Measurements from ENCODE around the gene VAMP5.

VAMP5 gene

DNA sequence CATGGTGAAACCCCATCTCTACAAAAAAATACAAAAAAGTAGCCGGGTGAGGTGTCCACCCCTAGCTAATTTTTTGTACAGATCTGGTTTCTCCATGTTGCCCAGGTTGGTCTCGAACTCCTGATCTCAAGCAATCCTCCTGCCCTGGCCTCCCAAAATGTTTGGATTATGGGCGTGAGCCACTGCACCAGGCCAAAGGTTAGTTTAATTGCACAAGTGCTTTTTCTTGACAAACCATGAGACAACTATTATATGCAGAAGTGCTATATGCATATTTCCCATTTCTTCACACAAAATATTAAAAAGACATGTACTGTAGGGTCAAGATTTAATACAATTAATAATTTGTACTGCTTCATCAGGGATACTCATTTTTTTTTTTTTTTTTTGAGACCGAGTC is 18.0 kb upstream of the VAMP5 start:
- Histone ChIP-seq H3K36me3 (no peaks in the 10 kb centered on the region; the same call in 1 of the 2 replicates), H3K27ac (no peak overlapping the region), H3K9me3 (ENCODE audit: severe bottlenecking) (no peaks in the 10 kb centered on the region), H3K4me3 (ENCODE audit: low read depth, low read length) (no peak overlapping the region), H3K27me3 (ENCODE audit: insufficient read depth, low read depth, severe bottlenecking) (no peaks in the 10 kb centered on the region)
- TF ChIP-seq, protein P1, sequence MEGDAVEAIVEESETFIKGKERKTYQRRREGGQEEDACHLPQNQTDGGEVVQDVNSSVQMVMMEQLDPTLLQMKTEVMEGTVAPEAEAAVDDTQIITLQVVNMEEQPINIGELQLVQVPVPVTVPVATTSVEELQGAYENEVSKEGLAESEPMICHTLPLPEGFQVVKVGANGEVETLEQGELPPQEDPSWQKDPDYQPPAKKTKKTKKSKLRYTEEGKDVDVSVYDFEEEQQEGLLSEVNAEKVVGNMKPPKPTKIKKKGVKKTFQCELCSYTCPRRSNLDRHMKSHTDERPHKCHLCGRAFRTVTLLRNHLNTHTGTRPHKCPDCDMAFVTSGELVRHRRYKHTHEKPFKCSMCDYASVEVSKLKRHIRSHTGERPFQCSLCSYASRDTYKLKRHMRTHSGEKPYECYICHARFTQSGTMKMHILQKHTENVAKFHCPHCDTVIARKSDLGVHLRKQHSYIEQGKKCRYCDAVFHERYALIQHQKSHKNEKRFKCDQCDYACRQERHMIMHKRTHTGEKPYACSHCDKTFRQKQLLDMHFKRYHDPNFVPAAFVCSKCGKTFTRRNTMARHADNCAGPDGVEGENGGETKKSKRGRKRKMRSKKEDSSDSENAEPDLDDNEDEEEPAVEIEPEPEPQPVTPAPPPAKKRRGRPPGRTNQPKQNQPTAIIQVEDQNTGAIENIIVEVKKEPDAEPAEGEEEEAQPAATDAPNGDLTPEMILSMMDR (IDR thresholded peaks at IDR 0.05; ENCODE audit: low read depth, low read length): no peak
- no peak for DNase-seq

DNA sequence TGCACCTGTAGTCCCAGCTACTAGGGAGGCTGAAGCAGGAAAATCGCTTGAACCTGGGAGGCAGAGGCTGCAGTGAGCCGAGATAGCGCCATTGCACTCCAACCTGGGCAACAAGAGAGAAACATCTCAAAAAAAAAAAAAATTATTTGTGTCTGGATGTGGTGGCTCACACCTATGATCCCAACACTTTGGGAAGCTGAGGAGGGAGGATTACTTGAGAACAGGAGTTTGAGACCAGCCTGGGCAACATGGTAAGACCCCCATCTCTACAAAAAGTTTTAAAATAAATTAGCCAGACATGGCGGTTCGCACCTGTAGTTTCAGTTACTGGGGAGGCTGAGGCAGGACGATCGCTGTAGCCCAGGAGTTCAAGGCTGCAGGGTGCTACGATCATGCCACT is 8.5 kb upstream of the VAMP5 start:
- DNase-seq: no peak
- Histone ChIP-seq H3K36me3 (no peaks in the 10 kb centered on the region), H3K27me3 (ENCODE audit: insufficient read depth, low read depth, severe bottlenecking) (no peaks in the 10 kb centered on the region), H3K9me3 (ENCODE audit: severe bottlenecking) (no peaks in the 10 kb centered on the region), H3K4me3 (ENCODE audit: low read depth, low read length) (no peak overlapping the region), H3K27ac (no peak overlapping the region)
- TF ChIP-seq, protein P1 (IDR thresholded peaks at IDR 0.05; ENCODE audit: low read depth, low read length): no peak

DNA sequence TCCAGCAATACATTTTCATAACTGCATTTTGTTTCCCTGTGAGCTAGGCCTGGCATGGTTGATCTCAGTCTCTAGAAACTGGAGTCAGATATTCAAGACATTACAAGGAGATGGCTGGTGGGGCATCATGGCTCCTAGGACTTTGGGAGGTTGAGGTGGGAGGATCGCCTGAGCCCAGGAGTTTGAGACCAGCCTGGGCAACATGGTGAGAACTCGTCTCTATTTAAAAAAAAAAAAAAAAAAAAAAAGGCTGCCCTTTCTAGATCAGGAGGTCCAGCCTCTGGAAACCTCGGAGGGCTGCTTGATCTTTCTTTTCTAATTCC is 7.2 kb upstream of the VAMP5 start:
- H3K4me3 ChIP-seq (ENCODE audit: low read depth, low read length): no peak overlapping the region

DNA sequence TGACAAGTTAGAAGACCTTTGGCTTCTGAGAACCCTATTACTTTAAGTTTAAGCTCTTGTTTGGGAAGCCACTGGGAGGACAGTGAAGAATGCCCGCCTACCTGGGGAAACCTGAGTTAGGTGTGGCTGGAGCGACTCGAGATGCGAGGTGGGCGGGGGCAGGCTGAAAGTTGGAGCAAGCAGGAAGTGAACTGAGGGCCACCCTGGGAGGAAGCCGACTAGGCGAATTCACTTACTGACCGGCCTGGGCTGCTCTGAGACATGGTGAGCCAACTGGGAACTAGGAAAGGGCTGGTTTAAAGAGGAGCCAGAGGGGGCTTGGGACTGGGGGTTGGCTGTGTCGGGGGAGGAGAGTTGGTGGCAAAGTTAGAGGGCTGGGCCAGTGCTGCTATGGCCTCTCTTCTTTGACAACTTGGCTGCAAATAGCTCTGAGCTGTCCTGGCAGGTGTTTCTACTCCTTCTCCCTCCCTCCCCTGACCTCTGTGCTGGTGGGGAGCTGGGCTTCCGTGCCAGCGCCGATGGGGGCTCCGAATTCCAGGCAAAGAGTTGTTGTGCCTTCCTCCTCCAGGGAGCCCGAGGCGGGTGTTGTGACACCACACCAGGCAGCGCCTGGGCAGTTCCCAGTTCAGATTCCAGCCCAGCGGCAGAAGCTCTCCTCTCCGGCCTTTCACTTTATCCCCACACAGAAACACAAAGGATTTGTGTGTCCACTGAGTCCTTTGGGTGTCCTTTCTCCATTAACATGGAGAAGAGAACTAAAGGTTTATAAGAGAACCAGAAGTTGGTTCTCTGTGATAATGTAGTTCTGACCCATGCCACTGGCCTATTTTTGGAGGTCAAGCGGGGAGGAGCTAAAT is 6.6 kb upstream of the VAMP5 start, which contains the start of gene VAMP8:
Gene VAMP8, plus strand, starts transcription at position 201 of the 857 bp plus-strand sequence. Its CDS starts 61 bp downstream, at position 262.
- Histone ChIP-seq H3K9me3 (ENCODE audit: severe bottlenecking) (no peaks in the 10 kb centered on the region), H3K36me3 (no peaks in the 10 kb centered on the region), H3K4me3 (ENCODE audit: low read depth, low read length) (no peak within 1 kb of the TSS), H3K27ac (no peak within 1 kb of the TSS), H3K27me3 (ENCODE audit: insufficient read depth, low read depth, severe bottlenecking) (no peaks in the 10 kb centered on the region)
- no peak for DNase-seq
- TF ChIP-seq, protein P1 (IDR thresholded peaks at IDR 0.05; ENCODE audit: low read depth, low read length): no peak

More for the DNA sequence above, 7.2 kb upstream of the VAMP5 start:
- TF ChIP-seq, protein P1 (IDR thresholded peaks at IDR 0.05; ENCODE audit: low read depth, low read length): no peak
- no peaks in the 10 kb centered on the region for H3K27me3 ChIP-seq (ENCODE audit: insufficient read depth, low read depth, severe bottlenecking)
- no peak for DNase-seq
- H3K9me3 ChIP-seq (ENCODE audit: severe bottlenecking): no peaks in the 10 kb centered on the region
- no peaks in the 10 kb centered on the region for H3K36me3 ChIP-seq
- H3K27ac ChIP-seq: no peak overlapping the region

DNA sequence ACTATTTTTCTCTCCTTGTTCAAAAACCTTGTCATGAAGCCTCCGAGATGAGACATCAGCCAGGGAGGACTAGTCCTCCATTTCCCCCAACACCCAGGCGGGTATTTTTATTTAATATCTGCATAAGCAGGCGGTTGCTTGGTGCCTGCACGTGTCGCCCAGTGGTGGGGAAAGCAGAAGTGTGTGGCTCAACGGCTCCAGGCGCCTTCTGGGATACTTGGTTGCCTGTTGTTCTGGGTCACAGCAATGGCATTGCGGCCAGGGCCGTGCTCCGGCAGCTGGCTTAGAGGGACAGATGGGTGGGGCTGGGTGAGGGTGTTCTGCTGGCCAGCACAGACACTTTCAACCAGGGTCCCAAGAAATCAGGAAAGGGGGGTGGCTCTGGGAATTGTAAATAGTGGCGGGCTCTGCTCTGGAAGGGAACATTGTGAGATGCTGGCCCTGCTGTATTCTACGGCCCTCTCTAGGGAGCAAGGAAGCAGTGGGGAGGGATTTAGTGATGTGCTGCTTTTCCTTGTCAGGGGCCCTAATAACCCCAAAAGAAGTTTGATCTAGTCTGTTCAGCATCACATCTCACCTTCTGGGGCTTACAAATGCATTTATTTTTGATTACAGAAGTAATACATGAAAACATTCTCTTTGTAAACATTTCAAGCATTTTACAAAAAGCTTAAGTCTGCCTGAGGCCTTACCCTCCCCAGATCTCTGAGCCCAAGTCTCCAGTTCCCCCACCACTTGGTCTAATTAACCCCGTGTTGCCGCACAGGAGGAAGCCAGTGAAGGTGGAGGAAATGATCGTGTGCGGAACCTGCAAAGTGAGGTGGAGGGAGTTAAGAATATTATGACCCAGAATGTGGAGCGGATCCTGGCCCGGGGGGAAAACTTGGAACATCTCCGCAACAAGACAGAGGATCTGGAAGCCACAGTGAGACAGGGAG is 5.7 kb upstream of the VAMP5 start:
- no peak overlapping the region for H3K27ac ChIP-seq
- H3K4me3 ChIP-seq (ENCODE audit: low read depth, low read length): no peak overlapping the region
- no peaks in the 10 kb centered on the region for H3K36me3 ChIP-seq
- TF ChIP-seq, protein P1 (IDR thresholded peaks at IDR 0.05; ENCODE audit: low read depth, low read length): no peak
- no peaks in the 10 kb centered on the region for H3K9me3 ChIP-seq (ENCODE audit: severe bottlenecking)
- H3K27me3 ChIP-seq (ENCODE audit: insufficient read depth, low read depth, severe bottlenecking): no peaks in the 10 kb centered on the region
- DNase-seq: no peak

Measured in WERI-Rb-1 (cell line).